ENCODE results near the gene MRGPRX4.
"Not testable (repeated sequence)": the region's sequence is repeated elsewhere in the genome, so short reads cannot be mapped to it uniquely, and the experiment has no call there.

MRGPRX4 gene

GRCh38 chr11:18168372-18168771 lies 4.3 kb upstream of the MRGPRX4 start:
- DNase-seq (ENCODE audit: low read depth in 1 of 2, low spot score in 1 of 2): no peak
- no peak overlapping the region for H3K4me3 ChIP-seq (replicated peaks; ENCODE audit: insufficient read depth, low read length)
- no peak for TF ChIP-seq REST (IDR thresholded peaks at IDR 0.05; ENCODE audit: insufficient replicate concordance, low read depth)
- H3K27ac ChIP-seq (replicated peaks): no peak overlapping the region
- peaks cover 3% of the 10 kb centered on the region for H3K27me3 ChIP-seq (ENCODE audit: insufficient read depth, poor library complexity, severe bottlenecking)

GRCh38 chr11:18171377-18172000 lies 1.1 kb upstream of the MRGPRX4 start:
- no peak overlapping the region for H3K27ac ChIP-seq (replicated peaks)
- TF ChIP-seq GABPA (IDR thresholded peaks at IDR 0.05; ENCODE audit: low read depth) (no peak), POLR2AphosphoS5 (IDR thresholded peaks at IDR 0.05; ENCODE audit: low read depth) (no peak)
- H3K4me3 ChIP-seq (replicated peaks; ENCODE audit: insufficient read depth, low read length): no peak overlapping the region
- peaks cover 3% of the 10 kb centered on the region for H3K27me3 ChIP-seq (ENCODE audit: insufficient read depth, poor library complexity, severe bottlenecking)
- DNase-seq (ENCODE audit: low read depth in 1 of 2, low spot score in 1 of 2): no peak

GRCh38 chr11:18173225-18173866 lies 709 bp downstream of the MRGPRX4 start:
- Histone ChIP-seq H3K27ac (replicated peaks) (no peak overlapping the region), H3K27me3 (ENCODE audit: insufficient read depth, poor library complexity, severe bottlenecking) (no peaks in the 10 kb centered on the region), H3K4me3 (replicated peaks; ENCODE audit: insufficient read depth, low read length) (no peak overlapping the region)
- TF ChIP-seq POLR2AphosphoS5 (IDR thresholded peaks at IDR 0.05; ENCODE audit: low read depth) (no peak), REST (IDR thresholded peaks at IDR 0.05; ENCODE audit: insufficient replicate concordance, low read depth) (no peak), CTCF (IDR thresholded peaks at IDR 0.05; ENCODE audit: insufficient read depth, low read length) (no peak), SPI1 (IDR thresholded peaks at IDR 0.05; ENCODE audit: borderline replicate concordance, low read depth) (no peak), GABPA (IDR thresholded peaks at IDR 0.05; ENCODE audit: low read depth) (no peak)
- DNase-seq (ENCODE audit: low read depth in 1 of 2, low spot score in 1 of 2): no peak

GRCh38 chr11:18188796-18189195 lies 16.2 kb downstream of the MRGPRX4 start:
- Histone ChIP-seq H3K4me3 (replicated peaks; ENCODE audit: insufficient read depth, low read length) (no peak overlapping the region), H3K27me3 (ENCODE audit: insufficient read depth, poor library complexity, severe bottlenecking) (peaks cover 3% of the 10 kb centered on the region), H3K27ac (replicated peaks) (no peak overlapping the region)
- TF ChIP-seq REST (IDR thresholded peaks at IDR 0.05; ENCODE audit: insufficient replicate concordance, low read depth) (no peak), GABPA (IDR thresholded peaks at IDR 0.05; ENCODE audit: low read depth) (no peak), POLR2AphosphoS5 (IDR thresholded peaks at IDR 0.05; ENCODE audit: low read depth) (no peak), SPI1 (IDR thresholded peaks at IDR 0.05; ENCODE audit: borderline replicate concordance, low read depth) (no peak), CTCF (IDR thresholded peaks at IDR 0.05; ENCODE audit: insufficient read depth, low read length) (no peak)
- no peak for DNase-seq (ENCODE audit: low read depth in 1 of 2, low spot score in 1 of 2)

GRCh38 chr11:18189476-18190245 lies 17.0 kb downstream of the MRGPRX4 start:
- H3K4me3 ChIP-seq (replicated peaks; ENCODE audit: insufficient read depth, low read length); DNase-seq (ENCODE audit: low read depth in 1 of 2, low spot score in 1 of 2); H3K27me3 ChIP-seq (ENCODE audit: insufficient read depth, poor library complexity, severe bottlenecking); H3K27ac ChIP-seq (replicated peaks): not testable (repeated sequence)
